Measurements from ENCODE around the gene ASB3.

The ASB3 gene

DNA sequence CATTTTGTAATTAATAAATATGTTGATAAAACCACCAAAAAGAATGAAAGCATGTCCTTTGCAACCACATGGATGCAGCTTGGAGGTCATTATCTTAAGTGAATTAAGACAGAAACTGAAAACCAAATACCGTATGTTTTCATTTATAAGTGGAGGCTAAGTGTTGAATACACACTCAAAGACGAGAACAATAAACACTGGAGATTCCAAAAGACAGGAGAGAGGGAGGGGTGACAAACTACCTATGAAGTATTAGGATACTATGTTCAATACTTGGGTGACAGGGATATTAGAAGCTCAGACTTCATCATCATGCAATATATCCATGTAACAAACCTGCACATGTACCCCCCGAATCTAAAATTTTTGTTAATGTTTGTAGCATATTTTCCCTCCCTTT lies 7.1 kb upstream of the ASB3 start:
- H3K4me3 ChIP-seq (ENCODE audit: low read depth, low read length) = no peak overlapping the region
- TF ChIP-seq MYC (IDR thresholded peaks at IDR 0.05; ENCODE audit: low read depth, low read length) (no peak), POLR2A (IDR thresholded peaks at IDR 0.05; ENCODE audit: extremely low read depth, insufficient read length) (no peak)
- TF ChIP-seq, protein P1, sequence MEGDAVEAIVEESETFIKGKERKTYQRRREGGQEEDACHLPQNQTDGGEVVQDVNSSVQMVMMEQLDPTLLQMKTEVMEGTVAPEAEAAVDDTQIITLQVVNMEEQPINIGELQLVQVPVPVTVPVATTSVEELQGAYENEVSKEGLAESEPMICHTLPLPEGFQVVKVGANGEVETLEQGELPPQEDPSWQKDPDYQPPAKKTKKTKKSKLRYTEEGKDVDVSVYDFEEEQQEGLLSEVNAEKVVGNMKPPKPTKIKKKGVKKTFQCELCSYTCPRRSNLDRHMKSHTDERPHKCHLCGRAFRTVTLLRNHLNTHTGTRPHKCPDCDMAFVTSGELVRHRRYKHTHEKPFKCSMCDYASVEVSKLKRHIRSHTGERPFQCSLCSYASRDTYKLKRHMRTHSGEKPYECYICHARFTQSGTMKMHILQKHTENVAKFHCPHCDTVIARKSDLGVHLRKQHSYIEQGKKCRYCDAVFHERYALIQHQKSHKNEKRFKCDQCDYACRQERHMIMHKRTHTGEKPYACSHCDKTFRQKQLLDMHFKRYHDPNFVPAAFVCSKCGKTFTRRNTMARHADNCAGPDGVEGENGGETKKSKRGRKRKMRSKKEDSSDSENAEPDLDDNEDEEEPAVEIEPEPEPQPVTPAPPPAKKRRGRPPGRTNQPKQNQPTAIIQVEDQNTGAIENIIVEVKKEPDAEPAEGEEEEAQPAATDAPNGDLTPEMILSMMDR (IDR thresholded peaks at IDR 0.05; ENCODE audit: low read depth, low read length) = no peak
- TF ChIP-seq, protein P2, sequence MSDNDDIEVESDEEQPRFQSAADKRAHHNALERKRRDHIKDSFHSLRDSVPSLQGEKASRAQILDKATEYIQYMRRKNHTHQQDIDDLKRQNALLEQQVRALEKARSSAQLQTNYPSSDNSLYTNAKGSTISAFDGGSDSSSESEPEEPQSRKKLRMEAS (IDR thresholded peaks at IDR 0.05; ENCODE audit: low read depth, low read length) = no peak
- DNase-seq (ENCODE audit: low read depth) = no peak

DNA sequence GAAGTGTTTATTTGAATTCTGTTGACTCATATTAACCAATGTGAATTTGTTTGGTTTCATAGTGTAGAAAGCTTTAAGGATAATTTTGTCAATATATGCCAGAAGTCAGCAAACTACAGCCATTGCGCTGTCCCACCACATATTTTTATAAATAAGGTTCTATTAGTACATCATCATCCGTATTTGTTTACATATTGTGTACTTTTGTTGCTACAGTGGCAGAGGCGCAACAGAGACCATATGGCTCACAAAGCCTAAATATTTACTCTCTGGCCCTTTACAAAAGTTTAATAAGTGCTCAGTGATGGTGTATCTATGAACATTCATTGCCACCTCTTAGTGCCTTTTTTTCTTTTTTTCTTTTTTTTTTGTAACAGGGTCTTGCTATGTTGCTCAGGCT lies 6.5 kb upstream of the ASB3 start:
- no peak overlapping the region for H3K4me3 ChIP-seq (ENCODE audit: low read depth, low read length)
- DNase-seq (ENCODE audit: low read depth) = no peak
- TF ChIP-seq, protein P1 (IDR thresholded peaks at IDR 0.05; ENCODE audit: low read depth, low read length) = no peak
- no peak for TF ChIP-seq MYC (IDR thresholded peaks at IDR 0.05; ENCODE audit: low read depth, low read length)
- TF ChIP-seq, protein P2 (IDR thresholded peaks at IDR 0.05; ENCODE audit: low read depth, low read length) = no peak

DNA sequence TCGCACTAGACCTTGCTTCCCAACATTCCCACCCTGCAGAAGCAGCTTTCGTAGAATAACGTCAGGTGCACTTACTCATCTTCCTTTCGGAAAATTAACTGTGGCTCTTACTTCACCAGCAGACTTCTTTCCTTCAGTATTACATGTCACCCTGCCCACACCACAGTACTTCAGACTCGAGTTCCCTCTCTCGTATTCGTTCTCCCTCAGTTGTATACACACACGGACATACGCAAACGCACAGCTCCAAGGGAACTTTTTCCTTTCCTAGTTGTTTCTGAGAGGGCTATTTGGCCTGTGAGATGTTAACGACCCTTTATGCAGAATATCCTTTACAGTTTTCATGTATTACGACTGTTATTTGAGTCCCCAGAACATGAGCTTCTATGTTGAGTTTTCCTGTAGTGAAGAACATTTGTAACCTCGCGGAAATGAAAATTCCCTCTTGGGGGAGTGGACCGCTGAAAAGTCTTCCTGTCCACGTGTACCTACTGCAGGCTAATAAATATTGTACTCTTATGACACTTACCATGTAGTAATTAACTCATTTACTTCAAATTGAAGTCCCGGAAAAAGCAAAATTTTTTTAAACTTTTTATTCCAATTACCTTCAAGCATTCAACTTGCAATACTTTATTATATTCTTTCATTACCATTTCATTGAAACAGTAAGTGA lies 999 bp upstream of the ASB3 start:
- H3K4me3 ChIP-seq (ENCODE audit: low read depth, low read length) = peak overlapping the region; percentile 91
- TF ChIP-seq POLR2A (IDR thresholded peaks at IDR 0.05; ENCODE audit: extremely low read depth, insufficient read length) = no peak
- TF ChIP-seq, protein P2 (IDR thresholded peaks at IDR 0.05; ENCODE audit: low read depth, low read length) = peak; percentile 74; the same call in 1 of the 2 replicates
- TF ChIP-seq, protein P1 (IDR thresholded peaks at IDR 0.05; ENCODE audit: low read depth, low read length) = no peak
- TF ChIP-seq MYC (IDR thresholded peaks at IDR 0.05; ENCODE audit: low read depth, low read length) = no peak
- peak; percentile 62 for DNase-seq (ENCODE audit: low read depth)

DNA sequence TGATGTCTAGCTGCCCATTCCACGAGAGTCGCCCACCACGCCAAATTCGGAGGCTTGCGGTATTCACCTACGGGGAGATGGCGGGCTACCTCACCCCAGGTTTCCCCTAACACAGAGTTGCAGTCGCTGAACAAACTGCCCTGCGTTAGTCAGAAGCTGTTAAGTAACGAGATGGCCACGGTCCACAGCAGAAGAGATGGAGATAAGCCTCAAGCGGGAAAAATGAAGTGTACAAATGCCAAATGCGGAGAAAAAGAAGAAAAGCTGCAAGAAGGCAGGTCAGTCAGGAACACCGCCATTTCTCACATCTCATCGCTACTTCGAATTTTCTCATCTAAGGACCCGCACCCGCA lies 425 bp downstream of the ASB3 start:
- peak overlapping the region; percentile 91 for H3K4me3 ChIP-seq (ENCODE audit: low read depth, low read length)
- DNase-seq (ENCODE audit: low read depth) = no peak
- TF ChIP-seq, protein P2 (IDR thresholded peaks at IDR 0.05; ENCODE audit: low read depth, low read length) = no peak
- TF ChIP-seq POLR2A (IDR thresholded peaks at IDR 0.05; ENCODE audit: extremely low read depth, insufficient read length) = no peak

DNA sequence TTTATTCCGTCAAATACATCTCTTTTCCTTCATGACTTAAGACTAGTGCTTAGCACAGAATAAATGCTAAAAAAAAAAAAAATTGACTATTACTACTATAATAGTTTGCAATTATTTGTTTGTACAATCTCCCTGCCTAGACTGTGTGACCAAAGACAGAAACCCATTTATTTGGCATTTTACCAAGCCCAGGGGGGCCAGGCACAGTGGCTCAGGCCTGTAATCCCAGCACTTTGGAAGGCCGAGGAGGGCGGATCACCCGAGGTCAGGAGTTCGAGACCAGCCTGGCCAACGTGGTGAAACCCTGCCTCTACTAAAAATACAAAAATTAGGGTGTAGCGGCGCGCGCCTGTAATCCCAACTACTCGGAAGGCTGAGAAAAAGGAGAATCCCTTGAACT lies 1.4 kb downstream of the ASB3 start:
- no peak for DNase-seq (ENCODE audit: low read depth)
- H3K4me3 ChIP-seq (ENCODE audit: low read depth, low read length) = peak overlapping the region; percentile 91
- no peak for TF ChIP-seq POLR2A (IDR thresholded peaks at IDR 0.05; ENCODE audit: extremely low read depth, insufficient read length)
- TF ChIP-seq MYC (IDR thresholded peaks at IDR 0.05; ENCODE audit: low read depth, low read length) = no peak
- TF ChIP-seq, protein P1 (IDR thresholded peaks at IDR 0.05; ENCODE audit: low read depth, low read length) = no peak
- TF ChIP-seq, protein P2 (IDR thresholded peaks at IDR 0.05; ENCODE audit: low read depth, low read length) = no peak

DNA sequence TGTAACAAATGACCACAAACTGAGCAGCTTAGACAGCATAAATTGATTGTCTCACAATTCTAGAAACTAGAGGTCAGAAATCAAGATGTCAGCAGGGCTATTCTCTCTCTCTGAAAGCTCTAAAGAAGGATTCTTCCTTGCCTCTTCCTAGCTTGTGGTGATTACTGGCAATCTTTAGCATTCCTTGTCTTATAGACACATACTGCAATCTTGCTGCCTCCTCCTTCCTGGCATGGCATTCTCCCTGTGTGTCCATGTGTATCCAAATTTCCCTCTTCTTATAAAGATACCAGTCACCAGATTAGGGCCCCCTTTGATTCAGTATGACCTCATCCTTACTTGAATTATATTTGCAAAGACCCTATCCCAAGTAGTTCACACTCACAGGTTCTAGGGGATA lies 2.3 kb downstream of the ASB3 start:
- peak overlapping the region; percentile 91 for H3K4me3 ChIP-seq (ENCODE audit: low read depth, low read length)
- no peak for DNase-seq (ENCODE audit: low read depth)
- no peak for TF ChIP-seq POLR2A (IDR thresholded peaks at IDR 0.05; ENCODE audit: extremely low read depth, insufficient read length)
- TF ChIP-seq MYC (IDR thresholded peaks at IDR 0.05; ENCODE audit: low read depth, low read length) = no peak
- TF ChIP-seq, protein P1 (IDR thresholded peaks at IDR 0.05; ENCODE audit: low read depth, low read length) = no peak
- TF ChIP-seq, protein P2 (IDR thresholded peaks at IDR 0.05; ENCODE audit: low read depth, low read length) = no peak

All from NB4 (cell line).